Activated naive CD4-positive, alpha-beta T cell treated with anti-CD3 and anti-CD28 coated beads, Interleukin-2, amount 50 U/mL, for 16 hours (primary cell): ENCODE measurements around the gene AP4B1.

Experiments used
- DNase-seq: peaks from one replicate; pipeline ENCODE4 v3.0.0-alpha.2; 2020

AP4B1 gene

GRCh38 chr1:113891631-113892220, 12.9 kb downstream of the AP4B1 start:
- DNase-seq = no peak

- no peak for DNase-seq
These were observed 13.8 kb downstream of the AP4B1 start for GRCh38 chr1:113890816-113891215.

GRCh38 chr1:113887402-113888175, 17.0 kb downstream of the AP4B1 start, which contains the start of gene BCL2L15:
Gene BCL2L15, minus strand, starts transcription at chr1:113887581. Its CDS starts 206 bp downstream, at chr1:113887375.
- DNase-seq = no peak

GRCh38 chr1:113886417-113887401, 17.9 kb downstream of the AP4B1 start:
- no peak for DNase-seq

- no peak for DNase-seq
These were observed 22.9 kb downstream of the AP4B1 start for GRCh38 chr1:113881661-113882060.

GRCh38 chr1:113879739-113880038, 24.9 kb downstream of the AP4B1 start:
- no peak for DNase-seq

- no peak for DNase-seq
These were observed 28.4 kb downstream of the AP4B1 start for GRCh38 chr1:113876176-113876575.

- no peak for DNase-seq
These were observed 28.9 kb downstream of the AP4B1 start for GRCh38 chr1:113875714-113876113.

- DNase-seq = no peak
These were observed 30.4 kb downstream of the AP4B1 start for GRCh38 chr1:113874012-113874879.

GRCh38 chr1:113872219-113872935, 32.2 kb downstream of the AP4B1 start:
- DNase-seq = no peak

- peak; percentile 79 for DNase-seq
These were observed 32.9 kb downstream of the AP4B1 start, which contains the start of gene PTPN22 for GRCh38 chr1:113871597-113872113. Gene PTPN22, minus strand, starts transcription at chr1:113871712.

- DNase-seq = no peak
These were observed 33.8 kb downstream of the AP4B1 start for GRCh38 chr1:113870778-113871177.

GRCh38 chr1:113868387-113869083, 36.1 kb downstream of the AP4B1 start:
- DNase-seq = no peak

GRCh38 chr1:113861641-113862040, 43.0 kb downstream of the AP4B1 start:
- no peak for DNase-seq

- no peak for DNase-seq
These were observed 43.7 kb downstream of the AP4B1 start for GRCh38 chr1:113860891-113861290.

- no peak for DNase-seq
These were observed 45.0 kb downstream of the AP4B1 start for GRCh38 chr1:113859478-113860175.

- no peak for DNase-seq
These were observed 45.6 kb downstream of the AP4B1 start for GRCh38 chr1:113858982-113859381.

GRCh38 chr1:113858418-113858817, 46.2 kb downstream of the AP4B1 start:
- DNase-seq = no peak

- no peak for DNase-seq
These were observed 46.8 kb downstream of the AP4B1 start for GRCh38 chr1:113857776-113858175.

- DNase-seq = no peak
These were observed 48.2 kb downstream of the AP4B1 start for GRCh38 chr1:113856401-113856790.
